CD4-positive, alpha-beta T cell (primary cell): ENCODE data around the gene EEFSEC. TPM values are rescaled to one million over a fixed set of nuclear protein-coding genes. Genes with fewer than 3 reads are reported as not detected.

Source experiments
- ATAC-seq: fragments of 200-7000 bp; cut with Tn5 transposase; one replicate; pipeline ENCODE4 v1.10.0; 2022; ENCODE audit warnings: mild to moderate bottlenecking; ENCODE audit not compliant: poor library complexity
- CTCF ChIA-PET: fragments of 350-600 bp; sonication (Branson Sonifier 250); formaldehyde crosslinking; loops from one replicate; lab custom pipeline; 2021; ENCODE audit warnings: antibody characterized with exemption, inconsistent platforms; lab: Charles Lee
- POLR2A ChIA-PET: fragments of 350-600 bp; sonication (Branson Sonifier 250); formaldehyde crosslinking; loops from one replicate; lab custom pipeline; 2021; ENCODE audit warnings: antibody characterized with exemption, inconsistent platforms; lab: Charles Lee
- DNase-seq, 14 experiments: peaks; one replicate each; pipeline ENCODE4 v3.0.0-alpha.2; 2013 to 2020; ENCODE audit warnings: mixed read lengths in 2 of 14
- H3K27ac ChIP-seq, 2 donors: one replicate each; pipeline versions ENCODE4 v1.5.1 to v1.7.0; 2013; ENCODE audit warnings: low read length in 2 of 2, low read depth in 1 of 2, mild to moderate bottlenecking in 1 of 2
- H3K27me3 ChIP-seq, 2 experiments: 1 replicate in 1 of 2; 2 replicates in 1 of 2; pipeline versions ENCODE4 v1.6.1 to v1.7.0; 2013; ENCODE audit warnings: low read length in 2 of 2, control low read depth in 1 of 2, mild to moderate bottlenecking in 1 of 2, moderate library complexity in 1 of 2; ENCODE audit not compliant: insufficient read depth in 2 of 2, control insufficient read depth in 1 of 2
- H3K36me3 ChIP-seq: one replicate; pipeline ENCODE4 v1.6.1; 2013; ENCODE audit warnings: low read length, control low read depth; ENCODE audit not compliant: insufficient read depth
- H3K4me1 ChIP-seq: one replicate; pipeline ENCODE4 v1.6.1; 2013; ENCODE audit warnings: low read length, control low read depth; ENCODE audit not compliant: insufficient read depth
- H3K4me3 ChIP-seq: one replicate; pipeline ENCODE4 v1.5.1; 2013; ENCODE audit warnings: mild to moderate bottlenecking, low read length, moderate library complexity
- H3K9me3 ChIP-seq, 2 experiments: 1 replicate in 1 of 2; 2 replicates in 1 of 2; pipeline versions ENCODE4 v1.6.1 to v1.7.0; 2013; ENCODE audit warnings: low read length in 2 of 2, mild to moderate bottlenecking in 2 of 2, control low read depth in 1 of 2, moderate library complexity in 1 of 2; ENCODE audit not compliant: control insufficient read depth in 1 of 2, insufficient read depth in 1 of 2
- H3K27ac Mint-ChIP-seq: one replicate; pipeline ENCODE4 v1.8.0; 2020; ENCODE audit warnings: mixed read lengths
- H3K27me3 Mint-ChIP-seq: one replicate; pipeline ENCODE4 v1.8.0; 2021; ENCODE audit warnings: mixed read lengths
- H3K36me3 Mint-ChIP-seq: one replicate; pipeline ENCODE4 v1.8.0; 2021; ENCODE audit warnings: low read depth, mixed read lengths
- H3K4me1 Mint-ChIP-seq: one replicate; pipeline ENCODE4 v1.8.0; 2021; ENCODE audit warnings: low read depth, mixed read lengths
- H3K4me3 Mint-ChIP-seq: one replicate; pipeline ENCODE4 v1.8.0; 2020; ENCODE audit warnings: mild to moderate bottlenecking, mixed read lengths
- H3K9me3 Mint-ChIP-seq: one replicate; pipeline ENCODE4 v1.8.0; 2020; ENCODE audit warnings: mixed read lengths
- CTCF ChIP-seq: fragments of 200-600 bp; IDR thresholded peaks from one replicate; pipeline ENCODE4 v1.8.0; 2022; ENCODE audit warnings: antibody characterized with exemption, mild to moderate bottlenecking
- intact Hi-C, 2 experiments: fragments of 100-400 bp; cut with DNase I in 1 of 2; cut with micrococcal nuclease in 1 of 2; formaldehyde crosslinking; loops; one replicate each; pipeline versions ENCODE4 v1.15.1 to v1.9.0; 2023 to 2025; cut with DNase I, micrococcal nuclease
- total RNA-seq, 174 experiments: library from RNA in 2 of 174; stranded (reverse) in 2 of 174; gene quantifications; one replicate each; pipeline ENCODE4 v1.2.3 and lab custom pipeline; 2021 to 2026

Gene EEFSEC
- total RNA-seq, 2 experiments from 2014 or later = 13.1 to 13.9 TPM

DNA sequence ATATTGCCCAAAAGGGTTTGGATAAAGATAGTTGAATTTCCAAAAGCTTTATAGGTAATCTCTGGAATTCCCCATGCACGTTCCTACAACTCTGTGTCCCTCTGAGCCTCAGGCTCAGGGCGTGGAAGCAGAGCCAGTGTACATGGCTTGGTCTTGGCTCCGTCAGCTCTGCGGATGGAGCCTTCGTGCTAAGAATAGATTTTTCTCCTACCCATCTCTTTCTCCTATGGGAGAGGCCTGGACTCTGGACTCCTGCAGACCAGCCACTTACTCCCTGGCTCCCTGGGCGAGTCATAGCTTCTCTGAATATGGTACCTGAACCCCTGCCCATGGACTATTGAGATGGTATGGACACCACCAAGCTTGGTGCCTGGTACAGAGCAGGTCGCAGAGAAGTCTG is 99.9 kb downstream of the EEFSEC start:
- ATAC-seq = no peak
- ChIA-PET POLR2A (interaction anchor here (1.3 kb wide), 1 partner anchor 10 kb away, joined by 3 read pairs; no protein-coding TSS in a partner anchor), CTCF (no interaction called here)
- no peak for DNase-seq
- Mint-ChIP-seq H3K36me3 (peaks cover 82% of the 10 kb centered on the region), H3K27ac (no peak overlapping the region), H3K9me3 (no peaks in the 10 kb centered on the region), H3K4me3 (no peak overlapping the region), H3K4me1 (peaks cover 66% of the 10 kb centered on the region), H3K27me3 (no peaks in the 10 kb centered on the region)
- H3K9me3 ChIP-seq = peaks cover 0 to 9% of the 10 kb centered on the region in 2 experiments
- no peak overlapping the region for H3K4me3 ChIP-seq
- peaks cover under 1% of the 10 kb centered on the region for H3K36me3 ChIP-seq
- no peaks in the 10 kb centered on the region for H3K4me1 ChIP-seq
- H3K27me3 ChIP-seq = no peaks in the 10 kb centered on the region
- intact Hi-C loops = no loop called here
- TF ChIP-seq CTCF = no peak
- H3K27ac ChIP-seq = no peak overlapping the region

GRCh38 chr3:128254066-128254590 is 100.8 kb downstream of the EEFSEC start:
- POLR2A ChIA-PET = no interaction called here
- no peak overlapping the region for H3K27ac Mint-ChIP-seq
- ATAC-seq = no peak

DNA sequence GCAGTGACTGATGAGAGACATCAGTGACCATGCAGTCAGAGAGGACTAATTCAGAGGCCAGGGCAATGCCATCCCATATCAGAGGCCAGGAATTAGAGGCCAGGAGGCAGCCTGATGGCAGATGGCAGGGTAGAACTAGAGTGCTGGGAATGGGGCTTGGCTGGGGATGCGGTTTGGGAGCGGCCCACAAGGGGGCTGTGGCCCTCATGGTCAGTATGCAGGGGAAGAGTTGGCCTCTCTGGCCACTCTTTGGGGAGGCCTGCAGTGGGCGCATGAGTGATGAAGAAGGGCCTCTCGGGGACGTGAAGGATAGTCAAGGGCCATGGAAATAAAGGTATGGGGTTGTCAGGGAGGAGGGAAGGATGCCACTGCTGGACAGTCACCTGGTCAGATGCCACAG is 101.7 kb downstream of the EEFSEC start:
- no peak for DNase-seq
- Histone ChIP-seq H3K36me3 (no peaks in the 10 kb centered on the region), H3K4me3 (no peak overlapping the region), H3K27ac (no peak overlapping the region), H3K4me1 (no peaks in the 10 kb centered on the region), H3K9me3 (peaks cover 7 to 11% of the 10 kb centered on the region in 2 experiments), H3K27me3 (no peaks in the 10 kb centered on the region)
- intact Hi-C loops = loop anchor here in 1 of 2 experiments (1.0 kb wide), 1 partner anchor 38 kb away; no protein-coding TSS in a partner anchor
- TF ChIP-seq CTCF = no peak
- H3K36me3 Mint-ChIP-seq = peaks cover 83% of the 10 kb centered on the region
- ATAC-seq = no peak
- H3K4me3 Mint-ChIP-seq = no peak overlapping the region
- ChIA-PET CTCF (no interaction called here), POLR2A (no interaction called here)
- H3K27ac Mint-ChIP-seq = no peak overlapping the region
- H3K9me3 Mint-ChIP-seq = no peaks in the 10 kb centered on the region
- peaks cover 57% of the 10 kb centered on the region for H3K4me1 Mint-ChIP-seq
- no peaks in the 10 kb centered on the region for H3K27me3 Mint-ChIP-seq

More at GRCh38 chr3:128254066-128254590, 100.8 kb downstream of the EEFSEC start:
- DNase-seq = no peak
- peaks cover 0 to 11% of the 10 kb centered on the region in 2 experiments for H3K9me3 ChIP-seq
- TF ChIP-seq CTCF = no peak
- no peak overlapping the region for H3K4me3 ChIP-seq
- Mint-ChIP-seq H3K4me3 (no peak overlapping the region), H3K4me1 (peaks cover 65% of the 10 kb centered on the region), H3K36me3 (peaks cover 83% of the 10 kb centered on the region), H3K9me3 (no peaks in the 10 kb centered on the region), H3K27me3 (no peaks in the 10 kb centered on the region)
- no peak overlapping the region for H3K27ac ChIP-seq
- no peaks in the 10 kb centered on the region for H3K27me3 ChIP-seq
- CTCF ChIA-PET = no interaction called here
- H3K4me1 ChIP-seq = no peaks in the 10 kb centered on the region
- H3K36me3 ChIP-seq = no peaks in the 10 kb centered on the region
- intact Hi-C loops = no loop called here
